ENCODE measurements around the gene CLIC6.

The CLIC6 gene

GRCh38 chr21:34732388-34732821 is 63.6 kb downstream of the CLIC6 start:
- TF ChIP-seq USF1 (IDR thresholded peaks at IDR 0.05), result no peak
- no peak for TF ChIP-seq TEAD4 (IDR thresholded peaks at IDR 0.05)
- no peak for TF ChIP-seq TCF12 (IDR thresholded peaks at IDR 0.05; ENCODE audit: low read depth)
- no peak for TF ChIP-seq CEBPB (IDR thresholded peaks at IDR 0.05)

GRCh38 chr21:34733852-34734251 is 65.1 kb downstream of the CLIC6 start:
- TF ChIP-seq REST (IDR thresholded peaks at IDR 0.05; ENCODE audit: low read depth) (no peak), FOXM1 (IDR thresholded peaks at IDR 0.05; ENCODE audit: borderline replicate concordance, low read depth) (no peak), MAX (IDR thresholded peaks at IDR 0.05) (no peak), TEAD4 (IDR thresholded peaks at IDR 0.05) (no peak), ZBTB7A (IDR thresholded peaks at IDR 0.05; ENCODE audit: low read depth) (no peak), CEBPB (IDR thresholded peaks at IDR 0.05) (no peak), EGR1 (IDR thresholded peaks at IDR 0.05) (no peak), CREB1 (IDR thresholded peaks at IDR 0.05; ENCODE audit: low read depth) (no peak), YY1 (IDR thresholded peaks at IDR 0.05; ENCODE audit: low read depth) (no peak), NFIC (IDR thresholded peaks at IDR 0.05) (no peak), TAF1 (IDR thresholded peaks at IDR 0.05; ENCODE audit: low read depth) (no peak), USF1 (IDR thresholded peaks at IDR 0.05) (no peak), RAD21 (IDR thresholded peaks at IDR 0.05; ENCODE audit: low read depth) (no peak), TCF12 (IDR thresholded peaks at IDR 0.05; ENCODE audit: low read depth) (no peak), EP300 (IDR thresholded peaks at IDR 0.05; ENCODE audit: borderline replicate concordance) (no peak)

DNA sequence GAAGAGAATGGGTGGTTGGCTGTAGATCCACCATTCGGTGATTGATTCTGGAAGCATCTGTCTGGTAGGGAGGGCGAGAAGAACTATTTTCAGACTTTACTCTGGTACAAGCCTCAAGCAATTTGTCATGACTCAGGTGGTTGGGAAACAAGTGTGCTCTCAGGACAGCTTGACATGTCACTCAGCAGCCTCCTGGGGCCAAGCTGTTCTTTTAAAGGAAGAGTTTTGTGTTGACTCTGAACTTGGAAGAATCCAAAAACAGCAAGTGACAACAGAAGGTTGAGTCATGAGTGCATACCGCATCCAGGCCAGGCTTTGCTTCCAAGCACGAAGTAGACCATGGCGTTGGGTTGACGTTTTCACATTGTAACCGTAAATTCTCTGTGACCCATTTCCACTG is 65.9 kb downstream of the CLIC6 start:
- no peak for TF ChIP-seq FOXM1 (IDR thresholded peaks at IDR 0.05; ENCODE audit: borderline replicate concordance, low read depth)
- no peak for TF ChIP-seq TAF1 (IDR thresholded peaks at IDR 0.05; ENCODE audit: low read depth)
- TF ChIP-seq MAX (IDR thresholded peaks at IDR 0.05), result no peak
- no peak for TF ChIP-seq USF1 (IDR thresholded peaks at IDR 0.05)
- no peak for TF ChIP-seq ZBTB7A (IDR thresholded peaks at IDR 0.05; ENCODE audit: low read depth)
- no peak for TF ChIP-seq EP300 (IDR thresholded peaks at IDR 0.05; ENCODE audit: borderline replicate concordance)
- TF ChIP-seq NFIC (IDR thresholded peaks at IDR 0.05), result no peak
- no peak for TF ChIP-seq REST (IDR thresholded peaks at IDR 0.05; ENCODE audit: low read depth)
- TF ChIP-seq YY1 (IDR thresholded peaks at IDR 0.05; ENCODE audit: low read depth), result no peak
- no peak for TF ChIP-seq TCF12 (IDR thresholded peaks at IDR 0.05; ENCODE audit: low read depth)
- TF ChIP-seq TEAD4 (IDR thresholded peaks at IDR 0.05), result no peak
- TF ChIP-seq RAD21 (IDR thresholded peaks at IDR 0.05; ENCODE audit: low read depth), result no peak
- no peak for TF ChIP-seq CEBPB (IDR thresholded peaks at IDR 0.05)
- no peak for TF ChIP-seq EGR1 (IDR thresholded peaks at IDR 0.05)
- no peak for TF ChIP-seq CREB1 (IDR thresholded peaks at IDR 0.05; ENCODE audit: low read depth)

DNA sequence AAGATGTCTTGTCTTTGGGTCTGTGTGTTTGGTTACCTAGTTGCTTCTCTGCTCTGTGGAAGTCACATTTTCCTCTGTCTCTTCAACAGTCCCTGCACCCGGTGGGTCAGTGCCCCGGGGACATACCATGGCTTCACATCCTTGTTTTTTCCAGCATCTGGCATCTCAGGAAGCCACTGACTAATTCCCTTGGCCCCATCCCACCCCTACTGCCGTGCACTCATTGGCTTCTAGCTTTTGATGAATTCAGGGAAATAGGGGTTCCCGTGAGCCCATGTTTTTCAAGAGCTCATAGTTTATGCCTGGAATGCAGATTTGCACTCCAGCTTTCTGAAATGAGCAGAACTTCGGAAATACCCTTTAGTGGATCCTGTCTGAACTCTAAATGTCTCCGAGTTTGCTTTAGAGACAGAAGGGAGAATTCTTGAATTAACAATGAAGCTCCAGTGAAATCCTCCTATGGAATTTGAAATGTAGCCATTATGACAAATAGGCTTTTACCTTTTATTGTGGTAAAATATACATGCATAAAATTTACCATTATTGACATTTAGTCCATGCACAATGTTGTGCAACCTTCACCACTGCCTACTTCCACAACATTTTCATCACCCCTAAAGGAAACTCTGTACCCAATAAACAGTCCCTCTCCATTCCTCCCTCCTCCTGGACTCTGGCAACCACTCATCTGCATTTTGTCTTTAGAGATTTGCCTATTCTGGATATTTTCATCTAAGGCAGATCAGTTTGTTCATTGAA is 67.5 kb downstream of the CLIC6 start:
- TF ChIP-seq USF1 (IDR thresholded peaks at IDR 0.05), result no peak

DNA sequence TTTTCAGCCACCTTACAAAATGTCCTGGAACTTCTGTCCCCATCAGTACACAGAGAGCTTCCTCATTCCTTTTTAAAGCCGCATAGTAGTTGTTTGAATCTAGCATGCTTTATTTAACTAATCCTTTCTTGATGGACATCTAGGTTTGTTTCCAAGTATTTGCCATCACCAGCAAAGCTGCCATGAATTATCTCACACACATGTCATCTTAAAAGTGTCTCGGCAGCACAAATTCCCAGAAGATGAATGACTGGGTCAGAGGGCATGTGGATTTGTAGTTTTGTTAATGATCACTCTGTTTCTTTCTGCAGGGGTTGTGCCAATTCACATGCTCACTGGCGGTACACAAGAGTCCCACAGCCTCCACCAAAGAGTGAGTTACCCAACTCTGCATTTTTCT is 68.3 kb downstream of the CLIC6 start:
- TF ChIP-seq USF1 (IDR thresholded peaks at IDR 0.05) (no peak), YY1 (IDR thresholded peaks at IDR 0.05; ENCODE audit: low read depth) (no peak), ZBTB7A (IDR thresholded peaks at IDR 0.05; ENCODE audit: low read depth) (no peak), FOXM1 (IDR thresholded peaks at IDR 0.05; ENCODE audit: borderline replicate concordance, low read depth) (no peak)
